CD4-positive, CD25-positive, alpha-beta regulatory T cell (primary cell): Measurements from ENCODE around the gene PCDHGA3. TPM values are rescaled to one million over a fixed set of nuclear protein-coding genes. Genes with fewer than 3 reads are reported as not detected.
A peak's percentile ranks its signal among the peaks of the same experiment; 100 is the strongest.

Source experiments
- ATAC-seq, 2 donors: fragments of 150-1000 bp; cut with Tn5 transposase; one replicate each; pipeline ENCODE4 v1.10.0; 2021; ENCODE audit warnings: low read depth in 2 of 2, moderate number of reproducible peaks in 2 of 2, moderate library complexity in 1 of 2
- DNase-seq, 3 donors: peaks; one replicate each; pipeline versions ENCODE4 v3.0.0 to v3.0.0-alpha.2; 2012 to 2022; ENCODE audit warnings: mixed read lengths in 1 of 3
- H3K27ac ChIP-seq: one replicate; pipeline ENCODE4 v1.7.0; 2013; ENCODE audit warnings: mild to moderate bottlenecking, low read length; ENCODE audit not compliant: insufficient read depth, poor library complexity, severe bottlenecking
- H3K27me3 ChIP-seq: one replicate; pipeline ENCODE4 v1.7.0; 2013; ENCODE audit warnings: low read length; ENCODE audit not compliant: control insufficient read depth, insufficient read depth
- H3K36me3 ChIP-seq: one replicate; pipeline ENCODE4 v1.7.0; 2013; ENCODE audit warnings: mild to moderate bottlenecking, low read length, moderate library complexity; ENCODE audit not compliant: control insufficient read depth, insufficient read depth
- H3K4me1 ChIP-seq: 2 replicates; pipeline ENCODE4 v1.7.0; 2013; ENCODE audit warnings: mild to moderate bottlenecking, low read length; ENCODE audit not compliant: insufficient read depth, control insufficient read depth, poor library complexity, severe bottlenecking
- H3K4me3 ChIP-seq: one replicate; pipeline ENCODE4 v1.7.0; 2013; ENCODE audit warnings: low read depth, mild to moderate bottlenecking, low read length, moderate library complexity
- H3K9me3 ChIP-seq, 2 experiments: 1 replicate in 1 of 2; 2 replicates in 1 of 2; pipeline ENCODE4 v1.7.0; 2013; ENCODE audit warnings: low read length in 2 of 2, mild to moderate bottlenecking in 1 of 2, moderate library complexity in 1 of 2; ENCODE audit not compliant: control insufficient read depth in 2 of 2
- H3K27ac Mint-ChIP-seq, 3 donors: one replicate each; pipeline ENCODE4 v1.8.0; 2020 to 2022; ENCODE audit warnings: mild to moderate bottlenecking in 3 of 3, mixed read lengths in 3 of 3, moderate library complexity in 2 of 3
- H3K27me3 Mint-ChIP-seq: one replicate; pipeline ENCODE4 v1.8.0; 2022; ENCODE audit warnings: mild to moderate bottlenecking, mixed read lengths
- H3K36me3 Mint-ChIP-seq: one replicate; pipeline ENCODE4 v1.8.0; 2020; ENCODE audit warnings: mixed read lengths
- H3K4me1 Mint-ChIP-seq, 4 donors: one replicate each; pipeline ENCODE4 v1.8.0; 2020 to 2022; ENCODE audit warnings: mixed read lengths in 4 of 4, mild to moderate bottlenecking in 1 of 4
- H3K4me3 Mint-ChIP-seq, 4 donors: one replicate each; pipeline ENCODE4 v1.8.0; 2020 to 2022; ENCODE audit warnings: mild to moderate bottlenecking in 4 of 4, mixed read lengths in 4 of 4, moderate library complexity in 3 of 4
- H3K9me3 Mint-ChIP-seq, 7 donors: one replicate each; pipeline ENCODE4 v1.8.0; 2020 to 2022; ENCODE audit warnings: mixed read lengths in 7 of 7, mild to moderate bottlenecking in 3 of 7, moderate library complexity in 2 of 7
- polyA plus RNA-seq, 4 donors: library from polyadenylated mRNA; unstranded; fragments of 300-500 nt; fragmentation: Illumina TruSeq; gene quantifications; one replicate each; pipeline ENCODE4 v1.2.3, GENCODE V29; 2021
- total RNA-seq: library from RNA; stranded (reverse); gene quantifications from one replicate; pipeline ENCODE4 v1.2.3, GENCODE V29; 2022

The PCDHGA3 gene
- total and polyA plus RNA-seq, 5 donors from 2014 or later, result not detected

- H3K36me3 Mint-ChIP-seq, result peaks cover 6% of the 10 kb centered on the region
- Histone ChIP-seq H3K36me3 (no peaks in the 10 kb centered on the region), H3K27me3 (peaks cover 26% of the 10 kb centered on the region), H3K4me1 (no peaks in the 10 kb centered on the region), H3K4me3 (no peak overlapping the region), H3K27ac (no peak overlapping the region), H3K9me3 (peaks cover 26 to 47% of the 10 kb centered on the region in 2 experiments)
- peak overlapping the region in 1 of 3 donors; percentile 32 for H3K27ac Mint-ChIP-seq
- ATAC-seq, result no peak
- peaks cover 0 to 64% (median 18%) of the 10 kb centered on the region in 7 donors for H3K9me3 Mint-ChIP-seq
- peaks cover 70% of the 10 kb centered on the region for H3K27me3 Mint-ChIP-seq
- H3K4me1 Mint-ChIP-seq, result peaks cover 0 to 10% (median 5%) of the 10 kb centered on the region in 4 donors
- H3K4me3 Mint-ChIP-seq, result no peak overlapping the region
- DNase-seq, result no peak
Measured at GRCh38 chr5:141360685-141361084, 17.1 kb downstream of the PCDHGA3 start.

GRCh38 chr5:141362719-141363118 is 19.1 kb downstream of the PCDHGA3 start:
- Histone ChIP-seq H3K4me1 (no peaks in the 10 kb centered on the region), H3K4me3 (no peak overlapping the region), H3K36me3 (no peaks in the 10 kb centered on the region), H3K9me3 (peaks cover 28 to 50% of the 10 kb centered on the region in 2 experiments), H3K27me3 (peaks cover 26% of the 10 kb centered on the region), H3K27ac (no peak overlapping the region)
- H3K4me3 Mint-ChIP-seq, result peak overlapping the region in 1 of 4 donors; percentile 2
- peaks cover 6% of the 10 kb centered on the region for H3K36me3 Mint-ChIP-seq
- peaks cover 0 to 57% (median 15%) of the 10 kb centered on the region in 7 donors for H3K9me3 Mint-ChIP-seq
- H3K27me3 Mint-ChIP-seq, result peaks cover 62% of the 10 kb centered on the region
- H3K27ac Mint-ChIP-seq, result peak overlapping the region in 1 of 3 donors; percentile 56
- no peak for DNase-seq
- no peak for ATAC-seq
- H3K4me1 Mint-ChIP-seq, result peaks cover 0 to 5% (median 5%) of the 10 kb centered on the region in 4 donors

GRCh38 chr5:141363952-141364660 is 20.5 kb downstream of the PCDHGA3 start, which contains the start of gene PCDHGA5:
Gene PCDHGA5 (plus strand): TSS chr5:141364162. CDS start chr5:141364331, 169 bp downstream.
- Histone ChIP-seq H3K4me1 (no peaks in the 10 kb centered on the region), H3K27me3 (peaks cover 26% of the 10 kb centered on the region), H3K36me3 (no peaks in the 10 kb centered on the region), H3K27ac (no peak within 1 kb of the TSS), H3K9me3 (peaks cover 34 to 50% of the 10 kb centered on the region in 2 experiments), H3K4me3 (no peak within 1 kb of the TSS)
- no peak for ATAC-seq
- peaks cover 6% of the 10 kb centered on the region for H3K36me3 Mint-ChIP-seq
- DNase-seq, result no peak
- no peak within 1 kb of the TSS for H3K27ac Mint-ChIP-seq
- H3K4me3 Mint-ChIP-seq, result peak within 1 kb of the TSS in 1 of 4 donors; percentile 52
- peaks cover 60% of the 10 kb centered on the region for H3K27me3 Mint-ChIP-seq
- peaks cover 0 to 5% (median 2%) of the 10 kb centered on the region in 4 donors for H3K4me1 Mint-ChIP-seq
- peaks cover 0 to 51% (median 14%) of the 10 kb centered on the region in 7 donors for H3K9me3 Mint-ChIP-seq

- Mint-ChIP-seq H3K9me3 (peaks cover 0 to 48% (median 11%) of the 10 kb centered on the region in 7 donors), H3K4me3 (no peak overlapping the region), H3K36me3 (peaks cover 7% of the 10 kb centered on the region), H3K4me1 (peaks cover 0 to 10% (median 0%) of the 10 kb centered on the region in 4 donors), H3K27ac (no peak overlapping the region), H3K27me3 (peaks cover 59% of the 10 kb centered on the region)
- Histone ChIP-seq H3K4me3 (no peak overlapping the region), H3K27ac (no peak overlapping the region), H3K36me3 (no peaks in the 10 kb centered on the region), H3K4me1 (peaks cover 8% of the 10 kb centered on the region), H3K27me3 (peaks cover 42% of the 10 kb centered on the region), H3K9me3 (peaks cover 29 to 48% of the 10 kb centered on the region in 2 experiments)
- ATAC-seq (no peak), DNase-seq (no peak)
Measured at GRCh38 chr5:141366016-141366896, 22.6 kb downstream of the PCDHGA3 start.

- peaks cover 39% of the 10 kb centered on the region for H3K27me3 ChIP-seq
- H3K27ac Mint-ChIP-seq, result no peak within 1 kb of the TSS
- peak in 1 of 3 donors; percentile 26 for DNase-seq
- H3K27me3 Mint-ChIP-seq, result peaks cover 61% of the 10 kb centered on the region
- no peak within 1 kb of the TSS for H3K27ac ChIP-seq
- peak; percentile 50 to 59 for ATAC-seq
- peaks cover 4% of the 10 kb centered on the region for H3K36me3 Mint-ChIP-seq
- peaks cover 8% of the 10 kb centered on the region for H3K4me1 ChIP-seq
- peaks cover 0 to 15% (median 2%) of the 10 kb centered on the region in 4 donors for H3K4me1 Mint-ChIP-seq
- H3K9me3 Mint-ChIP-seq, result peaks cover 0 to 51% (median 14%) of the 10 kb centered on the region in 7 donors
- H3K4me3 Mint-ChIP-seq, result peak within 1 kb of the TSS in 3 of 4 donors; percentile 15 to 71 (median 51)
- H3K36me3 ChIP-seq, result no peaks in the 10 kb centered on the region
- H3K9me3 ChIP-seq, result peaks cover 29 to 57% of the 10 kb centered on the region in 2 experiments
- H3K4me3 ChIP-seq, result peak within 1 kb of the TSS; percentile 35
Measured at GRCh38 chr5:141369994-141370848, 26.6 kb downstream of the PCDHGA3 start, which contains the start of gene PCDHGB3. Gene PCDHGB3 (plus strand): TSS chr5:141370242. CDS start chr5:141370395, 153 bp downstream.

- H3K36me3 Mint-ChIP-seq, result peaks cover 4% of the 10 kb centered on the region
- Histone ChIP-seq H3K27ac (no peak overlapping the region), H3K4me1 (peaks cover 8% of the 10 kb centered on the region), H3K4me3 (no peak overlapping the region), H3K9me3 (peaks cover 30 to 50% of the 10 kb centered on the region in 2 experiments), H3K27me3 (peaks cover 37% of the 10 kb centered on the region), H3K36me3 (no peaks in the 10 kb centered on the region)
- no peak overlapping the region for H3K27ac Mint-ChIP-seq
- DNase-seq (no peak), ATAC-seq (no peak)
- H3K27me3 Mint-ChIP-seq, result peaks cover 48% of the 10 kb centered on the region
- H3K4me1 Mint-ChIP-seq, result peaks cover 0 to 15% (median 2%) of the 10 kb centered on the region in 4 donors
- H3K9me3 Mint-ChIP-seq, result peaks cover 0 to 46% (median 11%) of the 10 kb centered on the region in 7 donors
- no peak overlapping the region for H3K4me3 Mint-ChIP-seq
Measured at GRCh38 chr5:141371572-141372475, 28.2 kb downstream of the PCDHGA3 start.
